Mucosa of gallbladder (tissue), 1 donor: ENCODE data around the gene TBKBP1. TPM values are rescaled to one million over a fixed set of nuclear protein-coding genes. Genes with fewer than 3 reads are reported as not detected.
"Not testable (repeated sequence)": the region's sequence is repeated elsewhere in the genome, so short reads cannot be mapped to it uniquely, and the experiment has no call there.

Experiments
- DNase-seq: peaks from one replicate; pipeline ENCODE4 v3.0.0-alpha.2; 2020; ENCODE audit warnings: low spot score
- total RNA-seq: library from RNA; stranded (reverse); gene quantifications from one replicate; pipeline ENCODE4 v1.2.1, GENCODE V29; 2021
- donor health status: DM: no; HTN: no; CAD: no.

The TBKBP1 gene
- total RNA-seq, 1 donor from 2014 or later = 9.2 TPM

DNA sequence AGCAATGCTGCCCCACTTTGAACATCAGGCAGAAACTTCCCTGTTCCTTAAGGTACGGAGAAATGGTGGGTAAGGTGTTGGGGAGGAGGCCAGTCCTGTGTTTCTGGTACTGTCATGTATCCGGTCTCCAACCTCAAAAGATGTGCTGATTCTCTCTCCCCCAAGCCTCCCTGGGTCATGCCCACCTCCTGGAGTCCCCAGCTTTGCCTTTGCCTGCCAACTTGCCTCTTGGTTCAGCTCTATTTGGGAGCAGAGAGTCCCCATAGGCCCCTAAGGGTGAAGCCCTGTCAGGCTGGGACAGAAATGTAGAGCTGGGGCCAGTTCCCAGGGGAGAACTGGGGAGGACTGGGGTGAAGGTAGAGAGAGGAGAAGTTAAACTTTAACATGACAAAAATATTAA is 37.4 kb downstream of the TBKBP1 start:
- no peak for DNase-seq

DNA sequence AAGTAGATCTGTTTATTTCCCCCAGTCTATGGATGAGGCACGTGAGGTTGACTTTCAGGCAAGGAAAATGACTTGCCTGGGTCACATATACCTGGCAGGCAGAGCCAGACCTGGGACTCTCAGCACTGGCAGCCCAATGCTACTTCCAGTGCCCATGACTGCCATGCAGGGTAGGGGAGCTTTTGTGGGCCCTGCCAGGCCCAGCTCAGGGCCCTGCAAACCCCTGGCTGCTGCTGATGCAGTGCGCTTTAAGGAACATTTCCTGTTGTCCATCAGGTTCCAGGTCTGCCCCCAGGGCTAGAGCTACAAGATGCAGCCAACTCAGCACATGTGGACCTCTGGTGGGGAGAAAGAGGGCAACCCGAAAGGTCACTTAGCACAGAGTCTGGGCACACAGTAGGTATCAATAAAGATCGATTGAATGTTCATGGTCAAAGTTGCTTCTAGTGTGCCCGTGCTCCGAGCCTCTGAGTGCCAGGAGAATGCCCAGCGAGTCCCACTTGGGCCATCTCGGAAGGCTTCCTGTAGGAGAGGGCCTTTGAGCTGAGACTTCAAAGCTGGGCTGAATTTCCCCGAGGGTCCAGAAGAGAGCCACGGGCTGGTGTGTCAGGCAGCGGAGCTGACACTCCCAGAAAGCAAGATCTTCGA is 38.6 kb downstream of the TBKBP1 start:
- no peak for DNase-seq

DNA sequence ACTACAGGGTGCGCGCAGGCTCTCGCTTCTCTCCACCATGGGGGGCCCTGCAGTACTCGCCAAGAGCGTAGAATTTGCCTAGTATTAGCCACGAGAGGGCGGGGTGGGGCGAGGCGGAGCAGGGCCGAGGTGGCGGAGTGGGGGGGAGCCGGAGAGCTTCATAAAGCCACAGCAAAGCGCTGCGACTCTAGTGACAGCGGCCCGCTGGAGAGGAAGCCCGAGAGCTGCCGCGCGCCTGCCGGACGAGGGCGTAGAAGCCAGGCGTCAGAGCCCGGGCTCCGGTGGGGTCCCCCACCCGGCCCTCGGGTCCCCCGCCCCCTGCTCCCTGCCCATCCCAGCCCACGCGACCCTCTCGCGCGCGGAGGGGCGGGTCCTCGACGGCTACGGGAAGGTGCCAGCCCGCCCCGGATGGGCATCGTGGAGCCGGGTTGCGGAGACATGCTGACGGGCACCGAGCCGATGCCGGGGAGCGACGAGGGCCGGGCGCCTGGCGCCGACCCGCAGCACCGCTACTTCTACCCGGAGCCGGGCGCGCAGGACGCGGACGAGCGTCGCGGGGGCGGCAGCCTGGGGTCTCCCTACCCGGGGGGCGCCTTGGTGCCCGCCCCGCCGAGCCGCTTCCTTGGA is 39.2 kb downstream of the TBKBP1 start, which contains the start of gene TBX21:
TSS of gene TBX21 (plus strand) at position 190 of the 627 bp plus-strand sequence. CDS start at position 409, 219 bp downstream.
- peak; percentile 70 for DNase-seq

DNA sequence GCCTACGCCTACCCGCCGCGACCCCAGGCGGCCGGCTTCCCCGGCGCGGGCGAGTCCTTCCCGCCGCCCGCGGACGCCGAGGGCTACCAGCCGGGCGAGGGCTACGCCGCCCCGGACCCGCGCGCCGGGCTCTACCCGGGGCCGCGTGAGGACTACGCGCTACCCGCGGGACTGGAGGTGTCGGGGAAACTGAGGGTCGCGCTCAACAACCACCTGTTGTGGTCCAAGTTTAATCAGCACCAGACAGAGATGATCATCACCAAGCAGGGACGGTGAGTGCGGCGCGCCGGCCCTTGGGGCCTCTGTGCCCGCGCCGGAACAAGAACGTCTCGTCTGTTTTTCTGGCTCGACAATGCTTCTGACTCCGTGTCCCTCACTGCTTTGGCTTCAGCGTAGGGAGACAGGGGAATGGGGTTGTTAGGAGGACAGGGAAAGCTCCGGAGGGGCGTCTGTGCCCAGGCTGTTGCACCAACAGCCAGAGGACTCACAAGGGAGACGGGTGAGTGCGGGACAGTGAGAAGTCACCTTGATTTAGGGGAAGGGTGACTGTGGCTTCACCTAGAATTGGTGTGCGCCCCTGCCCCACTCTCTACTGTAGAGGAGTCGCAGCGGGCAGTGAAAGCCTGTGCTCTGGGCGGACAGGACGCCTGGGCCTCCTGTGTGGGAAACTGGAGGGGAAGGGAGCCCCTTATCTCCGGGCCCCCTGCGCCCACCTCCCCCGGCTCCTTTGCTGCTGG is 39.9 kb downstream of the TBKBP1 start:
- no peak for DNase-seq

DNA sequence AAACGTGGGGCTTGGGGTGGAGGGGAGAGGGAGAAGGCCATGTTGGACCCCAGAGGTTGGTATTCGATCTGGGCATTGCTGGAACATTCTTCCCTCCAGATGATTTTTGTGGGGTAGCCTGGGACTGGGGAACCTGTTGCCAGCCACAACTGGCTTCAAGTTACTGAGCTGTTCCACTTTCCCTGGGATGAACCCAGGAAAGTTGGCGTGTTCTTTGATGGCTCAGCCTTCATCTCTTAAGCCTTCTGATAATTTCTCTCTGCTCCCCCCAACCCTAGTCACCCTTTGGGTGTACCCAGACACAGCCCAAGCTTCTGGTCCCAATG is 41.1 kb downstream of the TBKBP1 start:
- no peak for DNase-seq

- no peak for DNase-seq
These were observed 41.6 kb downstream of the TBKBP1 start for GRCh38 chr17:47735536-47736011.

DNA sequence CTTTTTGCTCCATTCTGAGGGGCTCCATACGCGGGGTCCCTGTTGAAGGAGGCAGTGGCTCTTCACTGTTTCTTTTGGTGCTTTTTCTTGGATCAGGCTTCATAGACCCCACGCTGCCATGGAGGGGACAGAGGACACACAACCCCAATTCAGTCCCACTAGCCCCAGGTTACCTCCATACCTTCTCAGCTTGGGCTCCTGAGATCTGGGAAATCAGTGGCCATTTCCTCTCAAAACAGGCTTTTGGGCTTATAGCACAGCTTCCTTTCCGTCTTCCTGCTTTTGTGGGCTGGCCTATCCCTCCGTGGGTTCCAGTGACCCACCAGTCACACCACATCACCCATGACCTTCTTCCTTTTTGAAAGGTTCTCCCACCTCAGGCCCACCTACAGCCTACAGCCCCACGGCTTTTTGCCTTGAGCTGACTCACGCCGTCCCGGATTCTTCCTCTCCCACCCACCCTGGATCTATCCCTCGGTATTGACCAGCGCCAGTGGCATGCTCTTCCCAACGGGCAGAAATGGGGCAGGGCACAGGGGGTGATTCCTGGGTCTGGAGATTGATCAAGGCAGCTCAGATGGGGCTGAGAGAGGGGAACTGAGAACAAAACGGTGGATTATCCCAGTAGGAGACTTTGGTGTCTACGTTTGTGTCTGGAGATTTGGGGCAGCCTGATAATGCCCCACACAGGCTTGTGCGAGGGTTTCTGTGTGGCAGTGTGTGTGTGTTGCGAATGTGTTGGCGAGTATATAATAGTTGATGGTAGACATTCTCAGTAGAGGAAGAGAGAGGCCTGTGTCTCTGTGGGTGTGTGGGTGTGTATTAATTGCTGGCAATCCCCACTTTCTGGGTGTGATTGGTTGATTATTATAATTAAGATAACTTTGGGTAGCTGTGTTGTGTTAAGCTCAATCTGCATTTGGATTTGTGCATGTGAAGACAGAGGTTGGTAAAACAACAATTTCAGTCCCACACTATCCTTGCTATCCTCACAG is 42.8 kb downstream of the TBKBP1 start:
- no peak for DNase-seq

- DNase-seq = no peak
These were observed 44.2 kb downstream of the TBKBP1 start for GRCh38 chr17:47738178-47738577.

DNA sequence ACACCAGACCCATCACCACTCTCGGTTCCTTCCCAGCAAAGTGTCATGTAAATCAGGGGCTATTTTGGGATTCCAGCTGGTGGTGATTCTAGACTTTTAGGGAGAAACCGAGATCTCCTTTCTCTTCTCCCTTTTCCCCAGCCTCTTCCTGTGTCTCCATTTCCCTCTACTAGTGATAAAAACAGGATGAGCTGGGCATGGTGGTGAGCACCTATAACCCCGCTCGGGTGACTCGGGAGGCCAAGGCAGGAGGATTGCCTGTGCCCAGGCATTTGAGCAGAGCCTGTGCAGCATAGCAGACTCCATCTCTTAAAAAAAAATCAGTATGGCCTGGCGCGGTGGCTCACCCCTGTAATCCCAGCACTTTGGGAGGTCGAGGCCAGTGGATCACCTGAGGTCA is 45.2 kb downstream of the TBKBP1 start:
- DNase-seq = no peak

DNA sequence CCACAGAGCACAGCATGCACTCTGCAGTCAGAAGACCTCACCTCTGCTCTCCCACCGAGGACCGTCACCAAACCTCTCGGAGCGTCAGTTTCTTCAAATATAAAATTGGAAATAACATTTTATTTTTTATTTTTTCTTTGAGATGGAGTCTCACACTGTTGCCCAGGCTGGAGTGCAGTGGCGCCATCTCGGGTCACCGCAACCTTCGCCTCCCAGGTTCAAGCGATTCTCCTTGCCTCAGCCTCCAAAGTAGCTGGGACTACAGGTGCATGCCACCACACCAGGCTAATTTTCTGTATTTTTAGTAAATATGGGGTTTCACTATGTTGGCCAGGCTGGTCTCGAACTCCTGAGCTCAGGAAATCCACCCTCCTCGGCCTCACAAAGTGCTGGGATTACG is 46.0 kb downstream of the TBKBP1 start:
- DNase-seq = not testable (repeated sequence)

- DNase-seq = no peak
These were observed 47.3 kb downstream of the TBKBP1 start for GRCh38 chr17:47741109-47741792.

DNA sequence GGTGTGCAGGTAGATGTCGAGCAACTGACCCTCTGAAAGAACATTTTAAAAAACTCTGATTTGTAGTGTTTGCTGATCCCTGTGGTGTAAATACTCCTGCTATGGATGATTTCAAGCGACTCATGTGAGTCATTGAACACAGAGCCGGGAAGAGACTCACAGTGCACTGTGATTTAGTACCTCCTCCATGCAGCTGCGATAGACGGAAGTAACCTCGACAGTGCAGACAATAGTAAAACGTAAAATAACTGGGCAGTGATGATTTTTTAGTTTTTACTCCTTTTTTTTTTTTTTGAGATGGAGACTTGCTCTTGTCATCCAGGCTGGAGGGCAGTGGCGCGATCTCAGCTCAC is 47.8 kb downstream of the TBKBP1 start:
- DNase-seq = no peak

DNA sequence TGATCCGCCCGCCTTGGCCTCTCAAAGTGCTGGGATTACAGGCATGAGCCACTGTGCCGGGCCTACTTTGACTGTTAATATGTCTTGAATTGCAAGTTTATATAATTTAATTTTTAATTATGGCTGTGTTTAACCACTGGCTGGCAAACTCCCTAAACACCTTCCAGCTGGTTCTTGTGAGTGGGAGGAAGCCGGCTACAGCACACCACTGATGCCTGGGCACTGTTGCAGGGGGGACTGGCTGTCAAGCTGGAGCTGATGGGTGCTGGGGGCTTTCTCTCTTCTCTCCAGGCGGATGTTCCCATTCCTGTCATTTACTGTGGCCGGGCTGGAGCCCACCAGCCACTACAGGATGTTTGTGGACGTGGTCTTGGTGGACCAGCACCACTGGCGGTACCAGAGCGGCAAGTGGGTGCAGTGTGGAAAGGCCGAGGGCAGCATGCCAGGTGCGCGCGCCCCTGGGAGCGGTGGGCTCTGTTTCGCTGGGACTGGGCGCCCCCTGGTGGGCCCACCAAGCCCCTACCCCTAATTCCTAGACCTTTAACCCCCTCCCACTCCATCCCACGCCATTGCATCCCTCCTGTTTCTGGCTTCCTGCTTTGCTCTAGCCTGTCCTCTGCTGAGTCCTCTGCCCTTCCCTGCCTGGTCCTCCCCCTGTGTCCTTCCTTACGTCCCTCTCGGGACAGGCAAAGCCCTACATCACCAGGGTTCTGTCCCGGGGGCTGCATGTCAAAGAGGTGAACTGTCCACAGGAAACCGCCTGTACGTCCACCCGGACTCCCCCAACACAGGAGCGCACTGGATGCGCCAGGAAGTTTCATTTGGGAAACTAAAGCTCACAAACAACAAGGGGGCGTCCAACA is 48.6 kb downstream of the TBKBP1 start:
- no peak for DNase-seq

GRCh38 chr17:47744168-47745036 is 50.4 kb downstream of the TBKBP1 start:
- no peak for DNase-seq

GRCh38 chr17:47745037-47745380 is 51.0 kb downstream of the TBKBP1 start:
- no peak for DNase-seq

DNA sequence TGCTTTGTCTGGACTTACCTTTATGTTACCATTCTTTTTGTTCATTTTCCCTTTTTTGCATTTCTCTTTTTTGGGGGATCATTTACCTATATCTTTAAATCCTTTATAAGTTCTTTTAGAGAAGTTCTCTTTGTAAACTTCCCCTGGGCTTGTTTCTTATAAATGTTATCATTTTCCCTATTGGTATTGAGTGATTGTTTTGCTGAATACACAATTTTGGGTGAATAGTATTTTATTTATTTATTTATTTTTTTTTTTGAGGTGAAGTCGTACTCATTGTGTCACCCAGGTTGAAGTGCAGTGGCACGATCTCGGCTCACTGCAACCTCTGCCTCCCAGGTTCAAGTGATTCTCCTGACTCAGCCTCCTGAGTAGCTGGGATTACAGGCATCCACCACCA is 57.5 kb downstream of the TBKBP1 start:
- no peak for DNase-seq

DNA sequence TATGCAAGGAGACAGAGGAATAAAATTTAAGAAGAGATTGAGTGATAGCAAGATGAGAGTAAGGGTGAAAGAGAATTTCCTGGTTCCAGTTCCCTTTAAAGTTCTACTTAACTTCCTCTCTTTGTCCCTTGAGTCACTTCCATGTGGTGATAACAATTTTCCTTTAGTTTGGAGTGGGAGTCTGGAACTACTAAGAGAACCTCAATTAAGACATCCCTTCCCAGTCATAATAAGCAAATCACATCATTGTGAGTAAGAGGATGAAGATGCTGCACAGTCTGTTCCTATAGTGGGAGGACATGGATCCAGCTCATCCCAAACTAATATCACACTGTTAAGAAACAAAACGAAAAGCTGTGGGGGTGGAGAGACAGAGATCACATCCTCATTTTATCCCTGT is 63.4 kb downstream of the TBKBP1 start:
- DNase-seq = no peak

- DNase-seq = no peak
These were observed 66.6 kb downstream of the TBKBP1 start for GRCh38 chr17:47760409-47761140.
